C4-2B (cell line): ENCODE data around the gene RAPGEF1.

Experiments
- CTCF ChIP-seq: fragments of 450-650 bp; conservative IDR thresholded peaks from 2 replicates; pipeline ENCODE4 v1.5.1; 2017; ENCODE audit warnings: mild to moderate bottlenecking
- ZFX ChIP-seq: fragments of 450-650 bp; IDR thresholded peaks from 2 replicates; pipeline ENCODE4 v1.6.1; 2017

DNA sequence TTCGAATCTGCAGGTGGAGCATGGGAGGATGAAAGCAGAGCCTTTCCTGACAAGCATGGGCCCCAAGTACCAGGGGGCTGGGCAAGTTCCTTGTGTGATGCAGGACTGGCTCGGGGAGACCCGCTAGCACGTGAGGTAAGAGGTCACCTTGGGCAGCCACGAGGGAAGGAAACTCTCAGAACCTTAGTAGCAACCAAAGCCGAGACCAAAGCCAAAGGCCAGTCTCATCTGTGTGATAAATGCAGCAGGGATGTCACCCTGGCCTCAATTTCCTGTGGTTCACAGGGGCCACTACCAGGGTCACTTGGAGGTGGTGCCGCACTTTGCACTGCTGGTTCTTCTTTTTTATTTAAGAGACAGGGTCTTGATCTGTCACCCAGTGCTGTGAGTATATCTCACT lies 155.0 kb downstream of the RAPGEF1 start:
- no peak for TF ChIP-seq CTCF
- no peak for TF ChIP-seq ZFX
